ENCODE measurements around the gene OCIAD2.

Gene OCIAD2

GRCh38 chr4:48944756-48945241, 38.2 kb upstream of the OCIAD2 start:
- no peak overlapping the region for H3K4me3 ChIP-seq (ENCODE audit: low read depth, low read length)
- peak; percentile 65 for TF ChIP-seq CTCF (IDR thresholded peaks at IDR 0.05; ENCODE audit: borderline replicate concordance, insufficient read depth, low read depth, low read length)

- no peak for TF ChIP-seq CTCF (IDR thresholded peaks at IDR 0.05; ENCODE audit: borderline replicate concordance, insufficient read depth, low read depth, low read length)
- no peak overlapping the region for H3K4me3 ChIP-seq (ENCODE audit: low read depth, low read length)
These were observed 37.7 kb upstream of the OCIAD2 start for GRCh38 chr4:48944252-48944651.

GRCh38 chr4:48943387-48943786, 36.8 kb upstream of the OCIAD2 start:
- peak; percentile 23; the same call in 1 of the 2 replicates for TF ChIP-seq CTCF (IDR thresholded peaks at IDR 0.05; ENCODE audit: borderline replicate concordance, insufficient read depth, low read depth, low read length)
- H3K4me3 ChIP-seq (ENCODE audit: low read depth, low read length): no peak overlapping the region

GRCh38 chr4:48939785-48940184, 33.2 kb upstream of the OCIAD2 start:
- no peak overlapping the region for H3K4me3 ChIP-seq (ENCODE audit: low read depth, low read length)
- no peak for TF ChIP-seq CTCF (IDR thresholded peaks at IDR 0.05; ENCODE audit: borderline replicate concordance, insufficient read depth, low read depth, low read length)

GRCh38 chr4:48938831-48939230, 32.3 kb upstream of the OCIAD2 start:
- H3K4me3 ChIP-seq (ENCODE audit: low read depth, low read length): no peak overlapping the region
- TF ChIP-seq CTCF (IDR thresholded peaks at IDR 0.05; ENCODE audit: borderline replicate concordance, insufficient read depth, low read depth, low read length): no peak

GRCh38 chr4:48937033-48937432, 30.5 kb upstream of the OCIAD2 start:
- TF ChIP-seq CTCF (IDR thresholded peaks at IDR 0.05; ENCODE audit: borderline replicate concordance, insufficient read depth, low read depth, low read length): no peak
- H3K4me3 ChIP-seq (ENCODE audit: low read depth, low read length): no peak overlapping the region

GRCh38 chr4:48931459-48931858, 24.9 kb upstream of the OCIAD2 start:
- H3K4me3 ChIP-seq (ENCODE audit: low read depth, low read length): no peak overlapping the region
- no peak for TF ChIP-seq CTCF (IDR thresholded peaks at IDR 0.05; ENCODE audit: borderline replicate concordance, insufficient read depth, low read depth, low read length)
